Muscle layer of colon (tissue), 2 donors: ENCODE data around the gene MGAT5.
"Not testable (repeated sequence)": the region's sequence is repeated elsewhere in the genome, so short reads cannot be mapped to it uniquely, and the experiment has no call there.

Experiments
- H3K27ac ChIP-seq: one replicate; pipeline ENCODE4 v1.7.0; 2013; ENCODE audit warnings: low read depth, mild to moderate bottlenecking, low read length, moderate library complexity
- H3K27me3 ChIP-seq, 2 donors: one replicate each; pipeline ENCODE4 v1.7.0; 2013; ENCODE audit warnings: low read length in 2 of 2, mild to moderate bottlenecking in 2 of 2; ENCODE audit not compliant: insufficient read depth in 2 of 2, control insufficient read depth in 1 of 2
- H3K36me3 ChIP-seq: one replicate; pipeline ENCODE4 v1.7.0; 2013; ENCODE audit warnings: mild to moderate bottlenecking, low read length; ENCODE audit not compliant: insufficient read depth
- H3K4me1 ChIP-seq: one replicate; pipeline ENCODE4 v1.7.0; 2013; ENCODE audit warnings: mild to moderate bottlenecking, low read length; ENCODE audit not compliant: insufficient read depth
- H3K4me3 ChIP-seq, 2 donors: one replicate each; pipeline ENCODE4 v1.7.0; 2013; ENCODE audit warnings: low read length in 2 of 2, low read depth in 1 of 2, mild to moderate bottlenecking in 1 of 2, moderate library complexity in 1 of 2
- H3K9ac ChIP-seq: one replicate; pipeline ENCODE4 v1.7.0; 2013; ENCODE audit warnings: low read length
- H3K9me3 ChIP-seq: one replicate; pipeline ENCODE4 v1.7.0; 2013; ENCODE audit warnings: mild to moderate bottlenecking, low read length
- donor health status: abdominal sarcoma.
- donor health status: Adenocarcinoma of cecum.

Gene MGAT5

GRCh38 chr2:134468776-134469175, 214.9 kb downstream of the MGAT5 start:
- Histone ChIP-seq H3K27me3 (no peaks in the 10 kb centered on the region), H3K27ac (no peak overlapping the region), H3K9ac (no peak overlapping the region)

DNA sequence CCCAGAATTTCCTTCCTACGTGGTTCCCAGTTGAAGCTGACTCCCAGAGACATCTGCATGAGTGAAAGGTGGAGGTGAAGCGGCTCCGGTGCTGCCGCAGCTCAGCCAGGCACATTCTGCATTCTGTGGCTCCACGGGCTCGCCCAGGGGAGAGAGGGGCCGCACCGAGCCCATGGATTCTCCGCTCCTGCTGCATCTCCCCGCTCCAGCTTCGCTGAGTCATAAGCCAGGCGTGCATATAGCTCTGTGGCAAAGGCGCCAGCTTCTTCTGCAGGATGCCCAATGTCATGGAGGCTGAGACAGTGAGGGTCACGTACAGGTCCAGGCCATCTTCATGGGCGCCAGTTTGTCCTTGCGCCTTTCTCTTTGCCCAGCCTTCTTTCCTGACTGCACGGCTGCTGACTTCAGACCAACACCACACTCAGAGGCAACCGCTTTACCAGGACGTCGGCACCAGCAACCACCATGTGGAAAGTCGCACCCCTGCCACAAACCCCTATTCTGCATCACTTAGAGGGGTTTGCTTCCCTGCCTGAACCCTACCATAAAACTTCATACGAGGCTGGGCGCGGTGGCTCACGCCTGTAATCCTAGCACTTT, 215.7 kb downstream of the MGAT5 start:
- H3K36me3 ChIP-seq: no peaks in the 10 kb centered on the region
- no peak overlapping the region for H3K4me3 ChIP-seq
- no peaks in the 10 kb centered on the region for H3K4me1 ChIP-seq
- no peak overlapping the region for H3K27ac ChIP-seq
- H3K9me3 ChIP-seq: no peaks in the 10 kb centered on the region
- no peak overlapping the region for H3K9ac ChIP-seq
- H3K27me3 ChIP-seq: no peaks in the 10 kb centered on the region

More at GRCh38 chr2:134468776-134469175, 214.9 kb downstream of the MGAT5 start:
- no peaks in the 10 kb centered on the region for H3K4me1 ChIP-seq
- no peaks in the 10 kb centered on the region for H3K9me3 ChIP-seq
- no peaks in the 10 kb centered on the region for H3K36me3 ChIP-seq
- H3K4me3 ChIP-seq: no peak overlapping the region

DNA sequence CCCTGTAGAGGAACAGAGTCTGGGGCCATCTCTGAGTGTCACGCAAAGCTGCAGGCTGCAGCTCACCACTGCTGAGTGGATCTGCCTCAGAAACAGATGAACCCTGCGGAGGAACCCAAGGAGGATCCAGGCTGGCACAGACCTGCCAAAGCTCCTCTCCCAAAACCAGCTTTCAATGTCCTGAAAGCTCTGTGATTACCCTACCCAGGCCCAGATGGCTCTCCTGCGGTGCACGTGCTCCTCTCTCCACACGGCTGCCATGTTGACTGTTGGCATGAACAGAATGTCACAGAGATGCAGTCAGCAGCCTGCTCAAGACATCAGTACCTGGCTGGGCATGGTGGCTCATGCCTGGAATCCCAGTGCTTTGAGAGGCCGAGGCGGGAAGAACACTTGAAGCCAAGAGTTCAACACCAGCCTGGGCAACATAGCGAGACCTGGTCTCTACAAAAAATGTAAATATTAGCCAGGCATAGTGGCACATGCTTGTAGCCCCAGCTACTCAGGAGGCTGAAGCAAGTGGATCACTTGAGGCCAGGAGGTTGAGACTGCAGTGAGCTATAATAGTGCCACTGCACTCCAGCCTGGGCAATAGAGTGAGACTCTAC, 216.8 kb downstream of the MGAT5 start:
- H3K27ac ChIP-seq: no peak overlapping the region
- H3K4me3 ChIP-seq: no peak overlapping the region
- H3K27me3 ChIP-seq: no peaks in the 10 kb centered on the region
- H3K9ac ChIP-seq: no peak overlapping the region
- H3K36me3 ChIP-seq: no peaks in the 10 kb centered on the region
- H3K4me1 ChIP-seq: no peaks in the 10 kb centered on the region
- H3K9me3 ChIP-seq: no peaks in the 10 kb centered on the region

DNA sequence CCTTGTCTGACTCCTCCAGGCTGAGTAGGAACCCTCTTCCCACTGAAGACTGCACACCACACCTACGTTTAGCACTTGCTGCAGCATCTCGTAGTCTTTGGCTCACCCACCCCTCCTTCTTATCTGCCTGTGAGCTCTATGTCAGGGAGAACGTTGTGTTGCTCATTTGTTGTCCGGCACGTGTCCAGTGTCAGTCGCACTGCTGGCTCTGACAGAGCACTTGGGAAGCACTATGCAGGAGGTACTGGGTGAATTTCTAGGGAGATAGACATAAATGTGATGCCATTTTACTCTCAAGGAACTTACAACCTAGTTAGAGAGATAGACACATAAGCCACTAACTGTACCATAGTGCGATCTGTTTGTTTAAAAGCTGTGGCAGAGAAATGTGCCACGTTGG, 223.1 kb downstream of the MGAT5 start:
- H3K36me3 ChIP-seq, H3K4me1 ChIP-seq, H3K27ac ChIP-seq, H3K9me3 ChIP-seq, H3K27me3 ChIP-seq, H3K4me3 ChIP-seq, H3K9ac ChIP-seq: not testable (repeated sequence)

DNA sequence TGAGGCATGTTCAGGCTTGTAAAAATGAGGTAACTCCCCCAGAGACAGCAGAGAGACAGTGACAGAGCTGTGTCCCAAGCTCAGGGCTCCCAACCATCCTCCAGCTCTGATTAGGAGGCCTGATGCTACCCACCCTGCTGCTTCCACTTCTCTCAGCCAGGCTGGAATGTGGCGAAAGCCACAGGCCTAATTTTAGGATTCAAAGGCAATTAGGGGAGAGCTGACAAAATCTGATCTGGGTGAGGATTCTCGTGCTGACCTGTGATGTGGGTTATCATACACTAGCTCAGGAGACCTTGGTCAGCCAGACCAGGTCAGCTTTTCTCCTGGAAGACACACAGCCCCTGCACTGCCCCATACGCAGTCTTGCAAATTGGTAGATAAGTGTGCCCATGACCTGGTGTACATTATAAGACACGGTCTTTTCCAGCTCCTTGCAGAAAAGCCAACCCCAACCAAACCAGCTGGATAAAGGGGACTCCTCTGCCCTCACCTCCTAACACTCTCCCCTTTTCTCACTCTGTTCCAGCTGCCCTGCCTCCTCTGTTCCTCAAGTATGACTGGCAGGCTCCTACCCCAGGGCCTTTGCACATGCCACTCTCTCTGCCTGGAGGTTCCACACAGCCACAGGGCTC, 225.9 kb downstream of the MGAT5 start:
- H3K9me3 ChIP-seq: no peaks in the 10 kb centered on the region
- H3K4me3 ChIP-seq: no peak overlapping the region
- H3K27ac ChIP-seq: no peak overlapping the region
- no peaks in the 10 kb centered on the region for H3K4me1 ChIP-seq
- H3K36me3 ChIP-seq: no peaks in the 10 kb centered on the region
- no peaks in the 10 kb centered on the region for H3K27me3 ChIP-seq
- no peak overlapping the region for H3K9ac ChIP-seq

DNA sequence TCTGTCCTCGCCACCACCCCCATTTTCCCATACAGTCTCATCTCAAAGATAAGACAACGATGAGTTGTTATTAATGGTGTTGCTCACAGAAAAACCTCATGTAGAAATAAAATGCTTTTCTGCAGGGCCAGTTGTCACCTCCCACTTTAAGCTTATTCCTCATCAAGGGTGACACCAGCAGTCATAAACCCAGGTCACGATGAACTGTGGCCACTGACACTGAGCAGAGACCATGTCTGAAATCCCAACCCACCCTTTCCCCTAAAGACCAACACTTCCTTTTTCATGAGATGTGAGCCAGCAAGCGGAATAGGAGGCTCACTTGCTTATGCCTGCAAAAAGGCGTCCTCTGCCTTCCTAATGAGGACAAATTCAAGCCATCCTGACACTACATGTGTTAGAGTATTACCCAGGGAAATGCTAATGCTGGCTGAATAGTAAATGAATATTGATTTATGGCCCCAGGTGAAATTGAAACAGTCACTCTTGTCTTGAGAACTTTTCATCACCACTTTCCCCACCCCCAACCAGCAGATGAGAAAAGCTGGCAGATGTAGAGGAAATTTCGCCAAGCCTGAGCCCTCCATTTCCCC, 228.4 kb downstream of the MGAT5 start:
- Histone ChIP-seq H3K9ac (no peak overlapping the region), H3K9me3 (no peaks in the 10 kb centered on the region), H3K27me3 (no peaks in the 10 kb centered on the region), H3K36me3 (no peaks in the 10 kb centered on the region), H3K4me1 (no peaks in the 10 kb centered on the region), H3K4me3 (no peak overlapping the region), H3K27ac (no peak overlapping the region)

DNA sequence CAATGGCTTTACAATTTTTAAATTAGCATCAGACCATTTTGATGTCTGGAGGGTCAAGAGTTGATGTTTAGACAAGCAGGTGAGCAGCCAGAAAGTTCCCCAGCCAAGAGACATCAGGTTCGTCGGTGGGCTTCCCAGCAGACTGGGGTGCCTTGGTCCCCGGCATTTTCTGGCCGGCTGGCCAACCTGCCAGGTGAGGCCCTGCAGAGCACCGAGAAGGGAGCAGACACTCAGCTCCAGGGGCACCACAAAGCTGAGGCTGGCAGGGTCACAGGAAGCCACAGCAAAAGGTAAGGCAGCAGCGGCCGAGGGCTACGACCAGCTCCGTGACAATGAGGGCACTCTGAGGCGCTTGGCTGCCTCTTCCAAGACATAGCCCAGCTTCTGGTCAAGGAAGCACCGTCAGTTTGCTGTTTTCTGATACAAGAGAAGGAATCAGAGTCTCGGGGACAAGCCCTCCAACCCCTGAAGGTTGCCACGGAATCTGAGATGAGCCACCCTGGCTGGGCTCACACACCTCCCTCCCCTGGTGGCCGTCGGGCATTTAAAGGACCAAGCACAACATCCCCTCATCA, 229.0 kb downstream of the MGAT5 start:
- H3K4me1 ChIP-seq: no peaks in the 10 kb centered on the region
- no peak overlapping the region for H3K27ac ChIP-seq
- H3K9ac ChIP-seq: no peak overlapping the region
- no peaks in the 10 kb centered on the region for H3K36me3 ChIP-seq
- no peaks in the 10 kb centered on the region for H3K9me3 ChIP-seq
- no peak overlapping the region for H3K4me3 ChIP-seq
- H3K27me3 ChIP-seq: no peaks in the 10 kb centered on the region

GRCh38 chr2:134489732-134490384, 236.0 kb downstream of the MGAT5 start:
- Histone ChIP-seq H3K9me3 (no peaks in the 10 kb centered on the region), H3K27me3 (no peaks in the 10 kb centered on the region), H3K4me1 (no peaks in the 10 kb centered on the region), H3K36me3 (no peaks in the 10 kb centered on the region), H3K27ac (no peak overlapping the region), H3K4me3 (no peak overlapping the region), H3K9ac (no peak overlapping the region)

- Histone ChIP-seq H3K4me1 (no peaks in the 10 kb centered on the region), H3K9ac (no peak overlapping the region), H3K27ac (no peak overlapping the region), H3K4me3 (no peak overlapping the region), H3K27me3 (no peaks in the 10 kb centered on the region), H3K9me3 (no peaks in the 10 kb centered on the region), H3K36me3 (no peaks in the 10 kb centered on the region)
Measured at GRCh38 chr2:134490559-134490958, 236.7 kb downstream of the MGAT5 start.

DNA sequence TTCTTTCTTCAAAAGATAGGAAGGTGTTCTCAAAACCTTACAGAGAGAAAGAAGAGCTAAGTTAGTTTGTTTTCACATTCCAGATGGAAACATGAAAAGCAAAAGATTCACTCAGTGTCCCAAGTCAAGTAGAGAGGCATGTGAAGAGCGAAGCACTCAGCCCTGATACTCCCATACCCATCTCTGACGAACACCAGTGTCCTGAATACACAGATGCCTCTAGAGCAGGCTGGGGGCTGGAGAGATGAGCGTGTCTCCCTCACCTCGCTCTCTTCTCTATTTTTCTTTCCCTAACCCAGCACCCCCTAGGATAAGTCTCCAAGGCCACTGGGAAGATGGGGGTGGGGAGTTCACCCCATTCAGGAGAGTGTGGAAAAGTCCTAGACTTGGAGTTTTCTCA, 237.2 kb downstream of the MGAT5 start:
- no peak overlapping the region for H3K27ac ChIP-seq
- no peaks in the 10 kb centered on the region for H3K9me3 ChIP-seq
- H3K4me3 ChIP-seq: no peak overlapping the region
- H3K36me3 ChIP-seq: no peaks in the 10 kb centered on the region
- H3K4me1 ChIP-seq: no peaks in the 10 kb centered on the region
- no peak overlapping the region for H3K9ac ChIP-seq
- H3K27me3 ChIP-seq: no peaks in the 10 kb centered on the region

GRCh38 chr2:134491771-134492441, 238.0 kb downstream of the MGAT5 start:
- H3K4me1 ChIP-seq: no peaks in the 10 kb centered on the region
- H3K36me3 ChIP-seq: no peaks in the 10 kb centered on the region
- H3K27me3 ChIP-seq: no peaks in the 10 kb centered on the region
- H3K9me3 ChIP-seq: no peaks in the 10 kb centered on the region
- H3K9ac ChIP-seq: no peak overlapping the region
- H3K27ac ChIP-seq: no peak overlapping the region
- H3K4me3 ChIP-seq: no peak overlapping the region
